ENCODE data around the gene SOD1. TPM values are rescaled to one million over a fixed set of nuclear protein-coding genes. Genes with fewer than 3 reads are reported as not detected.

The SOD1 gene
- total and polyA plus RNA-seq, 4 donors: 167 to 479 (median 252) TPM

GRCh38 chr21:31706562-31706961 is 47.1 kb downstream of the SOD1 start:
- WGBS, 2 donors: 89 to 91% methylated on average over 3 of the region's 3 CpGs
- DNase-seq (no peak), ATAC-seq (ENCODE audit: low FRiP score) (no peak)
- Histone ChIP-seq H3K27me3 (ENCODE audit: control insufficient read depth in 1 of 2, insufficient read depth in 2 of 2, low read length in 1 of 2) (no peaks in the 10 kb centered on the region), H3K4me3 (ENCODE audit: low read length in 2 of 2) (no peak overlapping the region), H3K4me1 (ENCODE audit: control insufficient read depth in 1 of 2, insufficient read depth in 2 of 2, low read length in 2 of 2) (peaks cover 0 to 2% of the 10 kb centered on the region in 2 donors), H3K36me3 (ENCODE audit: control insufficient read depth in 1 of 2, insufficient read depth in 2 of 2, low read length in 1 of 2) (peaks cover 0 to 1% of the 10 kb centered on the region in 2 donors), H3K27ac (ENCODE audit: low read depth in 1 of 2, low read length in 2 of 2) (no peak overlapping the region), H3K9me3 (ENCODE audit: control insufficient read depth, low read length) (no peaks in the 10 kb centered on the region)
- intact Hi-C loops (cut with DNase I): no loop called here

GRCh38 chr21:31707499-31707898 is 48.0 kb downstream of the SOD1 start:
- intact Hi-C loops (cut with DNase I): no loop called here
- H3K27ac ChIP-seq (ENCODE audit: low read depth in 1 of 2, low read length in 2 of 2): no peak overlapping the region
- H3K4me1 ChIP-seq (ENCODE audit: control insufficient read depth in 1 of 2, insufficient read depth in 2 of 2, low read length in 2 of 2): peaks cover 0 to 2% of the 10 kb centered on the region in 2 donors
- H3K9me3 ChIP-seq (ENCODE audit: control insufficient read depth, low read length): no peaks in the 10 kb centered on the region
- no peaks in the 10 kb centered on the region for H3K36me3 ChIP-seq (ENCODE audit: control insufficient read depth in 1 of 2, insufficient read depth in 2 of 2, low read length in 1 of 2)
- no peak overlapping the region for H3K4me3 ChIP-seq (ENCODE audit: low read length in 2 of 2)
- no peak for ATAC-seq (ENCODE audit: low FRiP score)
- H3K27me3 ChIP-seq (ENCODE audit: control insufficient read depth in 1 of 2, insufficient read depth in 2 of 2, low read length in 1 of 2): no peaks in the 10 kb centered on the region
- DNase-seq: no peak

- Histone ChIP-seq H3K27ac (ENCODE audit: low read depth in 1 of 2, low read length in 2 of 2) (no peak overlapping the region), H3K9me3 (ENCODE audit: control insufficient read depth, low read length) (no peaks in the 10 kb centered on the region), H3K4me3 (ENCODE audit: low read length in 2 of 2) (no peak overlapping the region), H3K4me1 (ENCODE audit: control insufficient read depth in 1 of 2, insufficient read depth in 2 of 2, low read length in 2 of 2) (peaks cover 2% of the 10 kb centered on the region in 2 donors), H3K27me3 (ENCODE audit: control insufficient read depth in 1 of 2, insufficient read depth in 2 of 2, low read length in 1 of 2) (no peaks in the 10 kb centered on the region), H3K36me3 (ENCODE audit: control insufficient read depth in 1 of 2, insufficient read depth in 2 of 2, low read length in 1 of 2) (no peaks in the 10 kb centered on the region)
- WGBS, 2 donors: 18 to 21% methylated on average over 1 of the region's 1 CpG
- ATAC-seq (ENCODE audit: low FRiP score) (no peak), DNase-seq (no peak)
- intact Hi-C loops (cut with DNase I): no loop called here
Observed at GRCh38 chr21:31708541-31708940, 49.0 kb downstream of the SOD1 start.

- H3K4me3 ChIP-seq (ENCODE audit: low read length in 2 of 2): no peak overlapping the region
- 0 to 12% methylated on average over 1 of the region's 1 CpG for WGBS, 2 donors
- peaks cover 5 to 6% of the 10 kb centered on the region in 2 donors for H3K4me1 ChIP-seq (ENCODE audit: control insufficient read depth in 1 of 2, insufficient read depth in 2 of 2, low read length in 2 of 2)
- intact Hi-C loops (cut with DNase I): no loop called here
- H3K9me3 ChIP-seq (ENCODE audit: control insufficient read depth, low read length): no peaks in the 10 kb centered on the region
- no peaks in the 10 kb centered on the region for H3K36me3 ChIP-seq (ENCODE audit: control insufficient read depth in 1 of 2, insufficient read depth in 2 of 2, low read length in 1 of 2)
- H3K27ac ChIP-seq (ENCODE audit: low read depth in 1 of 2, low read length in 2 of 2): no peak overlapping the region
- H3K27me3 ChIP-seq (ENCODE audit: control insufficient read depth in 1 of 2, insufficient read depth in 2 of 2, low read length in 1 of 2): no peaks in the 10 kb centered on the region
- ATAC-seq (ENCODE audit: low FRiP score): no peak
- DNase-seq: no peak
Observed at GRCh38 chr21:31710586-31710985, 51.1 kb downstream of the SOD1 start.

GRCh38 chr21:31711326-31711725 is 51.8 kb downstream of the SOD1 start:
- Histone ChIP-seq H3K4me3 (ENCODE audit: low read length in 2 of 2) (no peak overlapping the region), H3K36me3 (ENCODE audit: control insufficient read depth in 1 of 2, insufficient read depth in 2 of 2, low read length in 1 of 2) (no peaks in the 10 kb centered on the region), H3K4me1 (ENCODE audit: control insufficient read depth in 1 of 2, insufficient read depth in 2 of 2, low read length in 2 of 2) (peaks cover 5 to 6% of the 10 kb centered on the region in 2 donors), H3K27ac (ENCODE audit: low read depth in 1 of 2, low read length in 2 of 2) (no peak overlapping the region), H3K27me3 (ENCODE audit: control insufficient read depth in 1 of 2, insufficient read depth in 2 of 2, low read length in 1 of 2) (no peaks in the 10 kb centered on the region), H3K9me3 (ENCODE audit: control insufficient read depth, low read length) (no peaks in the 10 kb centered on the region)
- intact Hi-C loops (cut with DNase I): no loop called here
- ATAC-seq (ENCODE audit: low FRiP score) (no peak), DNase-seq (no peak)
- 93% methylated on average over 1 of the region's 1 CpG for WGBS, 2 donors

- no peaks in the 10 kb centered on the region for H3K27me3 ChIP-seq (ENCODE audit: control insufficient read depth in 1 of 2, insufficient read depth in 2 of 2, low read length in 1 of 2)
- H3K9me3 ChIP-seq (ENCODE audit: control insufficient read depth, low read length): no peaks in the 10 kb centered on the region
- peaks cover 5 to 6% of the 10 kb centered on the region in 2 donors for H3K4me1 ChIP-seq (ENCODE audit: control insufficient read depth in 1 of 2, insufficient read depth in 2 of 2, low read length in 2 of 2)
- intact Hi-C loops (cut with DNase I): no loop called here
- no peak overlapping the region for H3K27ac ChIP-seq (ENCODE audit: low read depth in 1 of 2, low read length in 2 of 2)
- no peaks in the 10 kb centered on the region for H3K36me3 ChIP-seq (ENCODE audit: control insufficient read depth in 1 of 2, insufficient read depth in 2 of 2, low read length in 1 of 2)
- ATAC-seq (ENCODE audit: low FRiP score) (no peak), DNase-seq (no peak)
- WGBS, 2 donors: 97 to 98% methylated on average over 1 of the region's 1 CpG
- no peak overlapping the region for H3K4me3 ChIP-seq (ENCODE audit: low read length in 2 of 2)
Observed at GRCh38 chr21:31711745-31712285, 52.3 kb downstream of the SOD1 start.

- intact Hi-C loops (cut with DNase I): no loop called here
- H3K4me3 ChIP-seq (ENCODE audit: low read length in 2 of 2): no peak overlapping the region
- DNase-seq: no peak
- peaks cover 5 to 6% of the 10 kb centered on the region in 2 donors for H3K4me1 ChIP-seq (ENCODE audit: control insufficient read depth in 1 of 2, insufficient read depth in 2 of 2, low read length in 2 of 2)
- no peaks in the 10 kb centered on the region for H3K27me3 ChIP-seq (ENCODE audit: control insufficient read depth in 1 of 2, insufficient read depth in 2 of 2, low read length in 1 of 2)
- ATAC-seq (ENCODE audit: low FRiP score): no peak
- H3K27ac ChIP-seq (ENCODE audit: low read depth in 1 of 2, low read length in 2 of 2): no peak overlapping the region
- H3K36me3 ChIP-seq (ENCODE audit: control insufficient read depth in 1 of 2, insufficient read depth in 2 of 2, low read length in 1 of 2): no peaks in the 10 kb centered on the region
- no peaks in the 10 kb centered on the region for H3K9me3 ChIP-seq (ENCODE audit: control insufficient read depth, low read length)
- 13 to 35% methylated on average over 3 of the region's 3 CpGs for WGBS, 2 donors
Observed at GRCh38 chr21:31713115-31713514, 53.6 kb downstream of the SOD1 start.

- intact Hi-C loops (cut with DNase I): no loop called here
- WGBS, 2 donors: 62 to 68% methylated on average over 5 of the region's 5 CpGs
- peaks cover 3 to 6% of the 10 kb centered on the region in 2 donors for H3K4me1 ChIP-seq (ENCODE audit: control insufficient read depth in 1 of 2, insufficient read depth in 2 of 2, low read length in 2 of 2)
- no peaks in the 10 kb centered on the region for H3K9me3 ChIP-seq (ENCODE audit: control insufficient read depth, low read length)
- no peak overlapping the region for H3K27ac ChIP-seq (ENCODE audit: low read depth in 1 of 2, low read length in 2 of 2)
- ATAC-seq (ENCODE audit: low FRiP score) (no peak), DNase-seq (no peak)
- no peaks in the 10 kb centered on the region for H3K27me3 ChIP-seq (ENCODE audit: control insufficient read depth in 1 of 2, insufficient read depth in 2 of 2, low read length in 1 of 2)
- no peaks in the 10 kb centered on the region for H3K36me3 ChIP-seq (ENCODE audit: control insufficient read depth in 1 of 2, insufficient read depth in 2 of 2, low read length in 1 of 2)
- no peak overlapping the region for H3K4me3 ChIP-seq (ENCODE audit: low read length in 2 of 2)
Observed at GRCh38 chr21:31713973-31714740, 54.7 kb downstream of the SOD1 start.

GRCh38 chr21:31714741-31715365 is 55.4 kb downstream of the SOD1 start:
- intact Hi-C loops (cut with DNase I): no loop called here
- Histone ChIP-seq H3K4me3 (ENCODE audit: low read length in 2 of 2) (no peak overlapping the region), H3K4me1 (ENCODE audit: control insufficient read depth in 1 of 2, insufficient read depth in 2 of 2, low read length in 2 of 2) (peaks cover 3 to 6% of the 10 kb centered on the region in 2 donors), H3K9me3 (ENCODE audit: control insufficient read depth, low read length) (no peaks in the 10 kb centered on the region), H3K27me3 (ENCODE audit: control insufficient read depth in 1 of 2, insufficient read depth in 2 of 2, low read length in 1 of 2) (no peaks in the 10 kb centered on the region), H3K36me3 (ENCODE audit: control insufficient read depth in 1 of 2, insufficient read depth in 2 of 2, low read length in 1 of 2) (no peaks in the 10 kb centered on the region), H3K27ac (ENCODE audit: low read depth in 1 of 2, low read length in 2 of 2) (no peak overlapping the region)
- WGBS, 2 donors: 91% methylated on average over 5 of the region's 5 CpGs
- ATAC-seq (ENCODE audit: low FRiP score) (no peak), DNase-seq (no peak)

Measured in aorta (tissue), 5 donors.